NCI-H526 treated with DMSO at 0.1 percent for 48 hours (cell line): ENCODE results near the gene NF1.
"Not testable (repeated sequence)": the region's sequence is repeated elsewhere in the genome, so short reads cannot be mapped to it uniquely, and the experiment has no call there.

Source experiments
- DNase-seq: peaks from one replicate; lab custom pipeline; 2025; lab: John Stamatoyannopoulos, UW

The NF1 gene

DNA sequence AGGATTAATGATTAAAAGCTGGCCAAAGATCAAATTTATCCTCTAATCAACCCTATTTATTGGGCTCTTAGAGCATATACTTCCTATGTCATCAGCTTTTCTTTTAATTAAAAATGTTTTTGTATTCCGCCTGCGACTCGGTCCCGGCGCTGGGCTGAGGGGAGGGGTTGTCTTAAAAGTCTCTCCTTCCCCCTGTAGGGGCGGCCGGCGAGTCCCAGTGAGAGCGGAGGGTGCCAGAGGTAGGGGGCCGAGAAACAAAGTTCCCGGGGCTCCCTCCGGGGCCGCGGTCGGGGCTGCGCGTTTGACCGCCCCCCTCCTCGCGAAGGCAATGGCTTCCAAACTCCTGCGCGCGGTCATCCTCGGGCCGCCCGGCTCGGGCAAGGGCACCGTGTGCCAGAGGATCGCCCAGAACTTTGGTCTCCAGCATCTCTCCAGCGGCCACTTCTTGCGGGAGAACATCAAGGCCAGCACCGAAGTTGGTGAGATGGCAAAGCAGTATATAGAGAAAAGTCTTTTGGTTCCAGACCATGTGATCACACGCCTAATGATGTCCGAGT, 250.5 kb downstream of the NF1 start:
- not testable (repeated sequence) for DNase-seq

DNA sequence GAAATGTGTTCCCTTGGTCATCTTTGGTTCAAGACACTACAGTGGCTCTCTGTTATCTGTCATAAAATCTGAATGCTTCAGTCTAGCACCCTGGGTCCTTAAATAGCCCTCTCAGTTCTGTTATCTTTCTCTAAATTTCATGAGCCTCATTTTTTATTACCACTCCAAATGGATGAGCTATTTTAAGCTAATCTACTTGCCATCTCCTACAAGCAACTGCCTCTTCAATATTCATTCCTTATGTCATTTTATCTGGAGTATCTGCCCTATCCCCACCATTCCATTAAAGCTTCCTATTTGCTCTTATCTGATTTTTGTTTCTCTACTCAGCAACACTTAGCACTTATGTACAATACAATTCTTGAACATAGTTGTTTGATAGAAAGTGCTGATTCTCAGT, 254.7 kb downstream of the NF1 start:
- no peak for DNase-seq

DNA sequence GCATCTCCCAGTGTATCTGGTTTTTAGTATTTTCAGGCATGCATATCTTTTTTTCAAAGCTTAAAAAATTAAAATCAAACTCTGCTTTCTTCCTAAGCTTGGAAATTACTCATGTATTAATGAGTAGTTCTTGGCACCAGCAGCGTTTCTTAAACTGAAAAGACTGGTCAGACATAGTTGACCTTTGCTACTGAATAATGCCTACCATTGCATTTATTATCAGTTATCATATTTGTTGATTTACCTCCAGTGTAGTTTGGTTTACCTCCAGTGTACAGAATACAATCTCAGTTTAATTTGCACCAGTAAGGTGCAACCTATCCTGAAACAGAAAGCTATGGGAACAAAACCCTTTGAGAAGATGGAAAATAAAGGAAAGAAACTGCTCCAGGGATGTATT, 261.2 kb downstream of the NF1 start:
- no peak for DNase-seq

- no peak for DNase-seq
These were observed 262.3 kb downstream of the NF1 start for GRCh38 chr17:31357091-31357490.

GRCh38 chr17:31357839-31358394, 263.1 kb downstream of the NF1 start:
- peak; percentile 33 for DNase-seq

DNA sequence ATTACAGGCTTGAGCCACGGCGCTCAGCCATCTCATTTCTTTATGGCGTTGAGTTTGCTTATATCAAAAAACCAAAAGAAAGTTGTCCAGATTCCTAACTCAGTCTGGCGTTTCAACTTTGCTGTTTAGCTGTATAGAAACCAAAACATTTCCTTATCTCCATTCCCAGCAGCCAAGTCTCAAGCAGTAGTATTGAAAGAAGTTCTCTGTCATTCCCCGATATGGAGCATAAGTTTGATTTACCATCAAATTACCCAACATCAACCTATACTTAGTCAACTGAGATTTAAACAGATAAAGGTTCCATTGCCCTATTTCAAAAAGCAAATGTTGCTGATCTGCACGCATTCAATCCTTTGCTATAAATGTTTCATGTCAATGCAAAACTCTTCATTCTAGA, 269.2 kb downstream of the NF1 start:
- DNase-seq, result no peak

DNA sequence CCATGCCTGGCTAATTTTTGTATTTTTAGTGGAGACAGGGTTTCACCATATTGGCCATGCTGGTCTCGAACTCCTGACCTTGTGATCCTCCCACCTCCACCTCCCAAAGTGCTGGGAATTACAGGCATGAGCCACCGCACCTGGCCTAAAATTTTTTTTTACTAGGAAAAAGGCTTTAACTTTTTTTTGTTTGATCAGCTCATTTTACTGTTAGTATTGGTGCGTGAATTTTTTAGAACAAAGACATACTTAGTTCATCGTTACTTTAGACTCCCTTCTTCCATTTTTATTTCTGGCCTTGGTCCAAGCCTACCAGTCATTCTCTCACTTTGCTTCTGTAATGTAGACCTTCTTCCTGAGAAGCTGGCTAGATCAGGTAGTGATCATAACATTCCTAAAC, 271.3 kb downstream of the NF1 start:
- no peak for DNase-seq

DNA sequence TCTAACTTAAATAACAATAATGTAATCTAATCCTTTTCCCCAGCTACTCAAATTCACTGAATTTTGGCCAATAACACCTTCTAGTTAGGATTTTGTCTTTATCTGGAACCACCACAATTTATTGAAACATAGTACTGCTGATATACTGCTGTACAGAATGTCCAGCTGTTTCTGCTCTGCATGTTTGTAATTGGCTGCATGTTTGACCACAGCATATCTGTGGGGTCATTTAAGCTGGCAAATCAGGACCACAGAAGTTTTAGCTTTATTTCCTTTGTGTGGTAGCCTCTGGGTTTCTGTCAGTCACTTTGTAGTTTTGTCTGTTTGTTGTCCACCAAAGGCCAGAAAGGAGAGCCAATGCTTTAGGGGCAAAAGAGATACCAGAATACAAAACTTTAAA, 274.5 kb downstream of the NF1 start:
- DNase-seq, result no peak

GRCh38 chr17:31371511-31372097, 276.8 kb downstream of the NF1 start:
- DNase-seq, result no peak

GRCh38 chr17:31373150-31374093, 278.6 kb downstream of the NF1 start:
- DNase-seq, result peak; percentile 66

DNA sequence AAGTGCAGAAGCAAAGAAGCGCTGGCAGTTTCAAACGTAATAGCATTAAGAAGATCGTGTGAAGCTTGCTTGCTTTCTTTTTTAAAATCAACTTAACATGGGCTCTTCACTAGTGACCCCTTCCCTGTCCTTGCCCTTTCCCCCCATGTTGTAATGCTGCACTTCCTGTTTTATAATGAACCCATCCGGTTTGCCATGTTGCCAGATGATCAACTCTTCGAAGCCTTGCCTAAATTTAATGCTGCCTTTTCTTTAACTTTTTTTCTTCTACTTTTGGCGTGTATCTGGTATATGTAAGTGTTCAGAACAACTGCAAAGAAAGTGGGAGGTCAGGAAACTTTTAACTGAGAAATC, 279.3 kb downstream of the NF1 start:
- no peak for DNase-seq

- no peak for DNase-seq
These were observed 279.7 kb downstream of the NF1 start for GRCh38 chr17:31374503-31374902.

DNA sequence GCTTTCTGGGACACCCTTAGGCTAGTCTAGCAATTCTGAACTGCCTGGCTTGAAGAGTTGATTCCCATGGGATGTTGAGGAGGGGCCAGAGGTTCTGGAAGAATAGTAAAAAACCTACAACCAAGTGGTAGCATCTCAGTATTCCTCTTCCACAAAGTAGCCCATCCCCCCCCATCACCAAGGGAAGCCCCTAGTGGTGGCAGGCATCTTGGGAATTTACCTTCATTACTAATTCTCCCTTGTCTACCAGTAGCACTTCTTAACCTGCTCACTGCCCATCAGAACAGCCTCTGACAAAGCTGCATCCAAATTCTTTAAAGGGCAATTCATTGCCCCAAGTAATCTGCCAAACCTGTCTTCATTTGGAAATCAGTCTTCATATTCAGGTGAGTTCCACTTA, 283.9 kb downstream of the NF1 start:
- no peak for DNase-seq

DNA sequence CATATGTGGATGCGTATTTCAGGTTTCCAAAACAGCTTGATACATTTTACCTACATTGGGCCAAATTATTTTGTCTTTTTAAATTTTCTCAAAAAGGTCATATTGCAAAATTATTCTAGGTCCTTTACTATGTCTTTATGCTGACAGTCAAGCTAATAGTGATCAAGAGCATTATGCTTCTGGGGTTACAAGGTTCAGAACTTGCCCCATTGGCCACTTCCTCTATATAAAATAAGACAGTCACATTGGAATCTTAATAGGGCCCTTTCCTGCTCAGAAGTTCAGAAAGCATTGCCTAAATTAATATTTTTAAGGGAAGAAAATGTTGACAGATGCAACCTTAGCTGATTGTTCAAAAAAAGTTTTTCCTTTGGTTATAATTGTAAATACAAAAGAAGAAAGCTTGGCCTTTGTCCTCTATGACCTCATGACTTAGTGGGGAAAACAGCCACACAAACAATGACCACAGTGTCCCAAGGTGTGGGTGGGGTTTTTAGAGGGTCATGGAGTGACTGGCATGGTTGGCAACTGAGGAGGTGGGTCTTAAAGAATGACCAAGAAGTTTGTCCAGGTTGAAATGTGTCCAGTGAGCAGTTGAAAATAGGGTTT, 284.9 kb downstream of the NF1 start:
- no peak for DNase-seq

DNA sequence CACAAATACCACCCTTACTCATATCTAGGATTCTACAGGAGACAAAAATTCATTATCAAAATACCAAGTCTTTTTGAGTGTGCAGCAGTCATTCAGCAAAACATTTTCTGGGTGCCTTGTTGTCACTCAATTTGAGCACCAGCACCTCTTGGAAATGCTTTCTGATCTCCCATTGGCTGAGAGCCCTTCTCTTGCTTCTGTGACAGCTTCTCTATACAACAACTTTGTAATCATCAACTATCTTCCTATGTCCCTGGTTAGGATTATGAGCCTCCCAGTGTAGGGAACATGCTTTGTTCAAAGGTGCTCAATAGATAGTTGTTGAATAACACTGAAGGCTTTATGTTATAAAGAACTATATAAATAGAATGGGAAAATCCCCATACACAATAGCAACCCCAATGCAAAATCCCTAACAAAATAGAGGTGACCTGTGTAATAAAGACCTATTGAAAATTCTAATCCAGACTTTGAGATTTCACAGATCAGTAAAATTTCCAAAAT, 286.4 kb downstream of the NF1 start:
- no peak for DNase-seq

GRCh38 chr17:31382668-31383275, 288.0 kb downstream of the NF1 start:
- not testable (repeated sequence) for DNase-seq

DNA sequence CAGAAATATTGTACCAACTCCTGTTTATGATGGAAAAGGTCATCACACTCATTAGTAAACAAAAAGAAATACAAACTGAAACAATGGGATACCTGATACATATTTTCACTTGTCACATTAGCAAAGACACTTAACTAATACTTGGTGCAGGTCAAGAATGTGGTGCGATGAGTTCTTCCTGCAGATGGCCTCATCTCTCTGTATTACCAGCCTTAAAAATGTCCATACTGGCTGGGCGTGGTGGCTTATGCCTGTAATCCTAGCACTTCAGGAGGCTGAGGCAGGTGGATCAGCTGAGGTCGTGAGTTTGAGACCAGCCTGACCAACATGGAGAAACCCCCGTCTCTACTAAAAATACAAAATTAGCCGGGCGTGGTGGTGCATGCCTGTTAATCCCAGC, 288.7 kb downstream of the NF1 start:
- not testable (repeated sequence) for DNase-seq

GRCh38 chr17:31385428-31386285, 290.9 kb downstream of the NF1 start:
- DNase-seq, result no peak

GRCh38 chr17:31386542-31387075, 291.8 kb downstream of the NF1 start:
- DNase-seq, result no peak

DNA sequence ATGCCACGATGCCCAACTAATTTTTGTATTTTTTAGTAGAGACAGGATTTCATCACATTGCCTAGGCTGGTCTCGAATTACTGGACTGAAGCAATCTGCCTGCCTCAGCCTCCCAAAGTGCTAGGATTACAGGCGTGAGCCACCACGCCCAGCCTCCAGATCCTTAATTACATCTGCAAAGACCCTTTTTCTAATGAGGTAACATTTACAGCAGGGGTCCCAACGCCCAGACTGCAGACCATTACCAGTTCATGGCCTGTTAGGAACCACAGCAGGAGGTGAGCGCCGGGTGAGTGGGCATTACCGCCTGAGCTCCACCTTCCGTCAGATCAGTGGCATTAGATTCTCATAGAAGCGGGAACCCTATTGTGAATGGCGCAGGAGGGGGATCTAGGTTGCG, 292.7 kb downstream of the NF1 start:
- no peak for DNase-seq

- no peak for DNase-seq
These were observed 293.6 kb downstream of the NF1 start for GRCh38 chr17:31388351-31388750.
